ENCODE measurements around the gene GDF10. TPM values are rescaled to one million over a fixed set of nuclear protein-coding genes. Genes with fewer than 3 reads are reported as not detected.

Gene GDF10
- total RNA-seq, 1 experiment from 2014 or later = 0.20 TPM

DNA sequence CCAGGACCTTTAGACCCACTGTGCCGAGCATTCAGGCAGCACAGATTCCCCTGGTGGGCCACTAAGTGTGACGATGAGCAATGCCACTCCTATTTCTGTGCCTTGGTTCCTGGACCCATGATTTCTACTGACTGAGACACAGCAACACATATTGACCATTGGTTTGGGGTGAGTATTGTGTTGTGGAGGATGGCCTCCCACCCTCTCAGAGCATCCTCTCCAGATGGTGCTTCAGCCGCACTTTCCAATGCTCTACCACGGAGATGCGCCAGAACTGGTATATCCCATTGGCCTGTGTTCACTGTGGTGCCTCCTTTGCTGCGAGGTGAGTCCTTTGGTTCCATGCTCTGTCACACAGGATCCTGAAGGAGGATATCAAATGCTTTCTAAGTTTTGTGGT, 10.1 kb upstream of the GDF10 start:
- H2AFZ ChIP-seq (ENCODE audit: low read length) = no peak overlapping the region
- no peak overlapping the region for H3K18ac ChIP-seq (ENCODE audit: insufficient read length, low read depth, low read length)
- Mint-ChIP-seq H3K9me3 (no peaks in the 10 kb centered on the region), H3K4me3 (no peak overlapping the region), H3K36me3 (ENCODE audit: insufficient read depth in 1 of 3, low read depth in 3 of 3) (no peaks in the 10 kb centered on the region), H3K4me1 (no peaks in the 10 kb centered on the region), H3K27me3 (ENCODE audit: low read depth) (peaks cover 25% of the 10 kb centered on the region), H3K27ac (no peak overlapping the region)
- no peak for DNase-seq
- no peak overlapping the region for H2BK12ac ChIP-seq (ENCODE audit: insufficient read length, low read depth, low read length)
- no peaks in the 10 kb centered on the region for H3K79me2 ChIP-seq (ENCODE audit: insufficient read depth, low read length)
- H3K9ac ChIP-seq (ENCODE audit: extremely low read depth, insufficient read length, low read length) = no peak overlapping the region
- H4K5ac ChIP-seq (ENCODE audit: insufficient read length, low read depth, low read length) = no peak overlapping the region
- H3K9me3 ChIP-seq (ENCODE audit: control insufficient read depth, low read depth, low read length) = no peaks in the 10 kb centered on the region
- no CpG with 5 or more reads among the region's 6 CpGs for WGBS (ENCODE audit: extremely low coverage, insufficient read length, low lambda C conversion rate)
- no peaks in the 10 kb centered on the region for H3K23me2 ChIP-seq (ENCODE audit: insufficient read length, low read depth, low read length, poor library complexity, severe bottlenecking)
- no peak overlapping the region for H2AK5ac ChIP-seq (ENCODE audit: insufficient read length, low read length)
- H3K79me1 ChIP-seq (ENCODE audit: insufficient read depth, low read depth, low read length, poor library complexity, severe bottlenecking) = no peaks in the 10 kb centered on the region
- H4K91ac ChIP-seq (ENCODE audit: insufficient read length, low read depth, low read length) = no peak overlapping the region
- H3K4me1 ChIP-seq (ENCODE audit: insufficient read depth, low read length) = no peaks in the 10 kb centered on the region
- no peak overlapping the region for H2BK15ac ChIP-seq (ENCODE audit: low read depth, low read length)
- no peak overlapping the region for H3K14ac ChIP-seq (ENCODE audit: insufficient read depth, low read length)
- H3K56ac ChIP-seq (ENCODE audit: insufficient read length, low read depth, low read length) = no peak overlapping the region
- H2BK20ac ChIP-seq (ENCODE audit: low read depth, low read length, poor library complexity, severe bottlenecking) = no peak overlapping the region
- H3K27ac ChIP-seq (ENCODE audit: insufficient read length, low read depth, low read length) = no peak overlapping the region
- no peak overlapping the region for H3K4ac ChIP-seq (ENCODE audit: low read depth, low read length)
- H4K20me1 ChIP-seq (ENCODE audit: control insufficient read depth, insufficient read depth, insufficient read length) = no peaks in the 10 kb centered on the region
- no peak overlapping the region for H3K4me2 ChIP-seq (ENCODE audit: insufficient read depth, insufficient read length, low read length)
- TF ChIP-seq, protein P1, sequence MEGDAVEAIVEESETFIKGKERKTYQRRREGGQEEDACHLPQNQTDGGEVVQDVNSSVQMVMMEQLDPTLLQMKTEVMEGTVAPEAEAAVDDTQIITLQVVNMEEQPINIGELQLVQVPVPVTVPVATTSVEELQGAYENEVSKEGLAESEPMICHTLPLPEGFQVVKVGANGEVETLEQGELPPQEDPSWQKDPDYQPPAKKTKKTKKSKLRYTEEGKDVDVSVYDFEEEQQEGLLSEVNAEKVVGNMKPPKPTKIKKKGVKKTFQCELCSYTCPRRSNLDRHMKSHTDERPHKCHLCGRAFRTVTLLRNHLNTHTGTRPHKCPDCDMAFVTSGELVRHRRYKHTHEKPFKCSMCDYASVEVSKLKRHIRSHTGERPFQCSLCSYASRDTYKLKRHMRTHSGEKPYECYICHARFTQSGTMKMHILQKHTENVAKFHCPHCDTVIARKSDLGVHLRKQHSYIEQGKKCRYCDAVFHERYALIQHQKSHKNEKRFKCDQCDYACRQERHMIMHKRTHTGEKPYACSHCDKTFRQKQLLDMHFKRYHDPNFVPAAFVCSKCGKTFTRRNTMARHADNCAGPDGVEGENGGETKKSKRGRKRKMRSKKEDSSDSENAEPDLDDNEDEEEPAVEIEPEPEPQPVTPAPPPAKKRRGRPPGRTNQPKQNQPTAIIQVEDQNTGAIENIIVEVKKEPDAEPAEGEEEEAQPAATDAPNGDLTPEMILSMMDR (conservative IDR thresholded peaks at IDR 0.05) = no peak
- no peak overlapping the region for H2BK5ac ChIP-seq (ENCODE audit: insufficient read length, low read length)
- no peak overlapping the region for H4K8ac ChIP-seq (replicated peaks; ENCODE audit: insufficient read length, low read depth, low read length)
- H2BK120ac ChIP-seq (ENCODE audit: low read depth, low read length, poor library complexity, severe bottlenecking) = no peak overlapping the region
- H3T11ph ChIP-seq (ENCODE audit: low read length) = no peak overlapping the region
- no peaks in the 10 kb centered on the region for H3K27me3 ChIP-seq (ENCODE audit: insufficient read depth, low read length)
- H3K23ac ChIP-seq (ENCODE audit: insufficient read length, low read depth, low read length) = no peak overlapping the region
